DMS 273 (cell line): ENCODE measurements around the gene KCNH8.

Experiments used
- DNase-seq: peaks from one replicate; lab custom pipeline; 2025; ENCODE audit not compliant: unreplicated experiment; lab: John Stamatoyannopoulos, UW

KCNH8 gene

DNA sequence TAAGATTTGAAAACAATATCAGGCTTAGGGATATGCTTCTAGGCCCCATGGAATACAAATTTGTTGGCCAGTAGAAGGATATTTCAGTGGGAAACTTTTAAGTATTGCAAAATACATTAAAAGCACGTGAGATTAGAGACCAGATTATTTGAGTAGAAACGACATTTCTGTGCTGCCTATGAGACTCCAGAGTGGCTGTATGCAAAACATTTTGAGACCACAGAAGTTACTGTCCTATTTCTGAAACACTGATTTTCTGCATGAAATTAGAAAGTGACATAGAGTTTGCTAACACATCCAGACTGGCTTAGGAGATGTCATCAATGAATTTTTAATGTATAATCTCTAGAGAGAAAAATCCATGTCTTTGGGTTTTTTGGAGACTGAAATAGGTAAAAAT, 99.8 kb downstream of the KCNH8 start:
- no peak for DNase-seq

- DNase-seq, result no peak
Measured at GRCh38 chr3:19248767-19249166, 100.5 kb downstream of the KCNH8 start.

GRCh38 chr3:19250959-19251610, 102.8 kb downstream of the KCNH8 start:
- DNase-seq, result no peak

GRCh38 chr3:19254189-19254588, 105.9 kb downstream of the KCNH8 start:
- DNase-seq, result no peak

DNA sequence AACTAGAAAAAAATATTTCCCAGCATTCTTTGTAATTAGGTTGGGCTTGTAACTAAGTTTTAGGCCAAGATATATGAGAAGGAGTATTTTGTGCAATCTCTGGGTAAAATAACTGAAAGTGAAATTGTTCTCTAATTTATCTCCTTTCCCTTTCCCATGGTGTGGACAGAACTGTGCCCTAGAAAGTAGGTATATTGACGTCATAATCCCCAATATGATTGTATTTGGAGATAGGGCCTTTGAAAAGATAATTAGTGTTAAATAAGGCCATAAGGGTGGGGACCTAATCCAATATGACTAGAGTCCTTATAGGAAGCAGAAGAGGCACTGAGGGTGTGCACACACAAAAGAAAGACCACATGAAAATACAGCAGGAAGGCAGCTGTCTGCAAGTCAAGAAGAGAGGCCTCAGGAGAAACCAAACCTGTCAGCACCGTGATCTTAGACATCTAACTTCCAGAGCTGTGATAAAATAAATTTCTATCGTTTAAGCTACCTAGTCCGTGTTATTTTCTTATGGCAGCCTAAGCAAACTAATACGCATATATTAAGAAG, 106.6 kb downstream of the KCNH8 start:
- DNase-seq, result no peak

DNA sequence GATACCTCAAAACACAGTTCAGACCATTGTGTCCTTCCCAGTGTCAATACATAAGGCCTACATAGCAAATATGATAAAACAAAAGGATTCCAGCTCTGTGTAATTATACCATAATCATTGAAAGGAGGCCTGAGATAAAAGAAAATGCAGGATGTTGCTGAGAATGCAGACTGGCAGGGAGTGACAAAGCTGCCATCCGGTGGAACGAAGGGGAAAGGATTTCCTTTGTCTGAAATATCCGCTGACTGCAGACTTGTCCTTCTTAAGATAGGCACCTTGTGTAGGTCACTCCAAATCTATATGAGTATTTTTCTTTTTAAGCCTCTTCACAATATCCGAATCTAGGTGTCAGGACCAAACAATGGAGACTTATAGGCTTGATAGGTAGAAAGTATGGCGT, 108.0 kb downstream of the KCNH8 start:
- DNase-seq, result no peak

DNA sequence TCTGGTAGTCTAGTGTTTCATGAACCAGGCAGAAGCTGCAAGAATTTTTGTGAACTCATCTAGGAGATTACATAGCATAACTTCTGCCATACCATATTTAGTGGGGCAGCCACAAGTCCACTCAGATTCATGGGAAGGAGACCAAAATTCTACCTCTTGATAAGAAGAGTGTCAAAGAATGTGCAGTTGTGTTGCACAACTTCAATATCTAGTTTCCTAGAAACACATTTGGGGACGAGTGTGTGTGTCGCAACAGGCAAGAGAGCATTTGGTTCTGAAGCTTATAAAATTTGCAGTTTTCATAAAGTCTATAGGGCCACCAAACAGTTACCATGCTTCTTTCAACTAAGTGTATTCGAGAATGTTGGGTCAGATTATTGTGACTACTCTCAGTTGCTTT, 115.3 kb downstream of the KCNH8 start:
- DNase-seq, result no peak

DNA sequence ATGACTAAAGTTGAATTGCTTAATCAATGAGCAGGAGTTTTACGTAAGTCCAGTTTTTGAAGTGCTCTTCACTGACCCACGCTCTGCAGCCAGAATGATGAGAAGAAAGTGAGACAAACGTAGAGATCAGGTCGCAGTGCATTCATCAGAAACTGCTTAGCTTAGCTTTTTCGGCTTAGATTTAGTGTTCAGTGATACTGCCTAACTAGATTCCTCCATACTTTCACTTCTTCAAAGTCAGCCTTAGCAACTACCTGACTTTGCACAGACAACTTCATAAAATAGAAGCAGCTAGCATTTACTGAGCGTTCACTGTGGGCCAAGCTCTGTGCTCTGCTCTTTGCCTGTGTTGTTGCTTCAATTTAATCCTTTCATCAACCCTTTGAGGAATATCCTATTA, 116.1 kb downstream of the KCNH8 start:
- no peak for DNase-seq

GRCh38 chr3:19267040-19267439, 118.7 kb downstream of the KCNH8 start:
- DNase-seq, result no peak

GRCh38 chr3:19270481-19270880, 122.2 kb downstream of the KCNH8 start:
- DNase-seq, result no peak

DNA sequence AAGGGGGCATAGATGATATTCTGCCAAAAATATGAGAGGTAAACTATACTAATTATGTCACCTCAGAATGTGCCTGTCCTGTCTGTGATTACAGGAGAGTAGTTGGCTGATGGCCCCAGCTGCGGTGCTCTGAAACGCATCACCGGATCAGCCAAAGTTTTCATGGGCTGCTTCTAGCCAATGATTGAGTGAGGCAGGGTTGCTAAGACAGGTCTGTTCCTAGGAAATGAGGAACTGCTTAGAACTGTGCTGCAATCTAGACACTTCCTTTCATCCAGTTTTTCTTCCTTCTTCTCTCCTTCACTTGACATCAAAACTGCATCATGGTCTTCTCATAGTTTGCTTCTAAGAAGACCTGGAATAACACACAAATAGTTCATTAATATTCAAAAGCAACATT, 124.0 kb downstream of the KCNH8 start:
- no peak for DNase-seq

DNA sequence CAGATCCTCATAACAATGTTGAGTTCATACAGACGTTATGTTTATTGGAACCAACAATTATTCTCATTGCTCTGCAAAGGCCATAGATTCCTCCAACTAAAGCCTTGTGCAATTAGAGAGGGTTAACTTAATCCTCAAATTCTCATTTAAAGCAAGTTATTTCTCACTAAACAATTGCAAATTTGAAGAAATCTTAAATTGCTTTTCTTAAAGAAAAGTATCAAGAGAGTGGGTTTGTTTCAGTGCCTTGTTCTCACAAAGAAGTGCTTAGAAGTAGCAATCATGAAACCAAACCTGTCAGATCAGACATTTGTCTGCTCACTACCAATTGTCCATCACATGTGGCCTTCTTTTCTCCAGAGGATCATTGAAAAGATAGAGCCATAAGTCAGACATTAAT, 124.8 kb downstream of the KCNH8 start:
- no peak for DNase-seq

GRCh38 chr3:19274576-19274975, 126.3 kb downstream of the KCNH8 start:
- DNase-seq, result no peak

GRCh38 chr3:19284974-19285373, 136.7 kb downstream of the KCNH8 start:
- no peak for DNase-seq

- no peak for DNase-seq
Measured at GRCh38 chr3:19293295-19293694, 145.0 kb downstream of the KCNH8 start.

DNA sequence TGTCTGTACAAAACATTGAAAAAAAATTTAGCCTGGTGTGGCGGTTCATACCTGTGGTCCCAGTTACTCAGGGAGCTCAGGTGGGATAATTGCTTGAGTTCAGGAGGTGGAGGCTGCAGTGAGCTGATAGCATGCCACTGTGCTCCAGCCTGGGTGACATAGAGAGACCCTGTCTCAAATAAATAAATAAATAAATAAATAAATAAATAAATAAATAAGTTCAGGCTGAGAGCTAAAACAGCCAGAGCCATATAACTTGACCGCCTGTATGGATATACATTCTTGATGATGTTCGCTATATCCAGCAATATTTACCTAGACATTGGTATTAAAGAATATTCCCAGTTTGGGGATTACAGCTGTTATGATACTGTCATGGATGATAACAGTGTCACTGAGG, 146.9 kb downstream of the KCNH8 start:
- no peak for DNase-seq

DNA sequence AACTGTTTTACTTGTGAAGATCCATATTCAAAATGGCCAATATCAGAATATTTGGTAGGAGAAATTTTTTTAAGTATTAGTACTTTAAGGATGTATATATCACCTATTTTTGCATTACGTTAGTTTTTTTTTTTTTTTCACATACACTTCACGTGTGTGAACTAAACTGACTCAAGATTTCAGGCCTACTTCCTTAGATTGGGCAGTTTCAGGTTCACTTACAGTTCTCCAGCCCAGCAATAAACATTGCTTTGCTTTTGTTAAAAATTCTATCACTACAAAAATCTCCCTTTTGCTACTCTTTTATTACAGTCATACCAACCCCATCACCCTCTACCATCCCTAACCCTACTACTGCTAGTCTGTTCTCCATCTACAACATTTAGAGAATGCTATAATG, 183.6 kb downstream of the KCNH8 start:
- DNase-seq, result no peak

- no peak for DNase-seq
Measured at GRCh38 chr3:19334120-19334519, 185.8 kb downstream of the KCNH8 start.

- no peak for DNase-seq
Measured at GRCh38 chr3:19338769-19339168, 190.5 kb downstream of the KCNH8 start.

GRCh38 chr3:19342389-19342788, 194.1 kb downstream of the KCNH8 start:
- DNase-seq, result no peak

GRCh38 chr3:19346759-19347158, 198.4 kb downstream of the KCNH8 start:
- no peak for DNase-seq

DNA sequence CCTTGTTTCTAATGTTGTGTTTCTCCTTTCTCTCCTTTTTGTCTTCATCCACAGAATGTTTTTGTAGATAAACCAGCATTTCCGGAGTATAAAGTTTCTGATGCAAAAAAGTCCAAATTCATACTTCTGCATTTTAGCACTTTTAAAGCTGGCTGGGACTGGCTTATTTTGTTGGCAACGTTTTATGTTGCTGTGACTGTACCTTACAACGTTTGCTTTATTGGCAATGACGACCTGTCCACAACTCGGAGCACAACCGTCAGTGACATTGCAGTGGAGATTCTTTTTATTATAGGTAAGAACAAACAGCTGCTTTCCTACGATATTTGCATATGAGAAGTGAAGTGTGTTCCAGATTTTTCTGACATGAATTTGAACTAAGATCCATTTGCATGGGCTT, 199.4 kb downstream of the KCNH8 start:
- DNase-seq, result no peak

- DNase-seq, result no peak
Measured at GRCh38 chr3:19348500-19348899, 200.2 kb downstream of the KCNH8 start.
